WI38 (cell line): ENCODE data around the gene PBXIP1.

Experiments
- H3K4me3 ChIP-seq: 2 replicates; pipeline ENCODE4 v1.5.1; 2011; ENCODE audit warnings: low read depth, mild to moderate bottlenecking, control low read depth, low read length
- TF ChIP-seq, protein P1 (sequence below): IDR thresholded peaks from 2 replicates; pipeline ENCODE4 v1.5.1; 2012; ENCODE audit warnings: low read depth, mild to moderate bottlenecking, control low read depth, low read length

The PBXIP1 gene

DNA sequence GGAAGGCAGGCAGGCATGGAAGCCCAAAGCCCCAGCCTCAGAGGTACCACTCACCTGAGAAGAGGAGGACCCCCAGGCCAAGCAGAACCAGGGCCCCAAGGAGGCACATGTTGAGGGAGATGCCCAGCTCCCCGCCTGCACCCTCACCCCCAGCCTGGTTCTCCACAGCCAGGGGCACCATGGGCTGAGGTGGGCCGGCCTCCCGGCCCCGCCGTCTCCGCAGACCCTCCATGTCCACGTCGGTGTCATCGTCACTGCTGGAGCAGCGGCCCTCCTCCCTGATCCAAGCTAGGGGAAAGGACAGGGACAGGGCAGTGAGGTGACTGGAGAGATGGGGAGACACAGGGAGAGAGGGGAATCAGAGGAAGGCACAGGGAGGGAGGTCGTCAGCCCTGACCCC lies 7.8 kb downstream of the PBXIP1 start:
- TF ChIP-seq, protein P1, sequence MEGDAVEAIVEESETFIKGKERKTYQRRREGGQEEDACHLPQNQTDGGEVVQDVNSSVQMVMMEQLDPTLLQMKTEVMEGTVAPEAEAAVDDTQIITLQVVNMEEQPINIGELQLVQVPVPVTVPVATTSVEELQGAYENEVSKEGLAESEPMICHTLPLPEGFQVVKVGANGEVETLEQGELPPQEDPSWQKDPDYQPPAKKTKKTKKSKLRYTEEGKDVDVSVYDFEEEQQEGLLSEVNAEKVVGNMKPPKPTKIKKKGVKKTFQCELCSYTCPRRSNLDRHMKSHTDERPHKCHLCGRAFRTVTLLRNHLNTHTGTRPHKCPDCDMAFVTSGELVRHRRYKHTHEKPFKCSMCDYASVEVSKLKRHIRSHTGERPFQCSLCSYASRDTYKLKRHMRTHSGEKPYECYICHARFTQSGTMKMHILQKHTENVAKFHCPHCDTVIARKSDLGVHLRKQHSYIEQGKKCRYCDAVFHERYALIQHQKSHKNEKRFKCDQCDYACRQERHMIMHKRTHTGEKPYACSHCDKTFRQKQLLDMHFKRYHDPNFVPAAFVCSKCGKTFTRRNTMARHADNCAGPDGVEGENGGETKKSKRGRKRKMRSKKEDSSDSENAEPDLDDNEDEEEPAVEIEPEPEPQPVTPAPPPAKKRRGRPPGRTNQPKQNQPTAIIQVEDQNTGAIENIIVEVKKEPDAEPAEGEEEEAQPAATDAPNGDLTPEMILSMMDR: no peak
- no peak overlapping the region for H3K4me3 ChIP-seq

DNA sequence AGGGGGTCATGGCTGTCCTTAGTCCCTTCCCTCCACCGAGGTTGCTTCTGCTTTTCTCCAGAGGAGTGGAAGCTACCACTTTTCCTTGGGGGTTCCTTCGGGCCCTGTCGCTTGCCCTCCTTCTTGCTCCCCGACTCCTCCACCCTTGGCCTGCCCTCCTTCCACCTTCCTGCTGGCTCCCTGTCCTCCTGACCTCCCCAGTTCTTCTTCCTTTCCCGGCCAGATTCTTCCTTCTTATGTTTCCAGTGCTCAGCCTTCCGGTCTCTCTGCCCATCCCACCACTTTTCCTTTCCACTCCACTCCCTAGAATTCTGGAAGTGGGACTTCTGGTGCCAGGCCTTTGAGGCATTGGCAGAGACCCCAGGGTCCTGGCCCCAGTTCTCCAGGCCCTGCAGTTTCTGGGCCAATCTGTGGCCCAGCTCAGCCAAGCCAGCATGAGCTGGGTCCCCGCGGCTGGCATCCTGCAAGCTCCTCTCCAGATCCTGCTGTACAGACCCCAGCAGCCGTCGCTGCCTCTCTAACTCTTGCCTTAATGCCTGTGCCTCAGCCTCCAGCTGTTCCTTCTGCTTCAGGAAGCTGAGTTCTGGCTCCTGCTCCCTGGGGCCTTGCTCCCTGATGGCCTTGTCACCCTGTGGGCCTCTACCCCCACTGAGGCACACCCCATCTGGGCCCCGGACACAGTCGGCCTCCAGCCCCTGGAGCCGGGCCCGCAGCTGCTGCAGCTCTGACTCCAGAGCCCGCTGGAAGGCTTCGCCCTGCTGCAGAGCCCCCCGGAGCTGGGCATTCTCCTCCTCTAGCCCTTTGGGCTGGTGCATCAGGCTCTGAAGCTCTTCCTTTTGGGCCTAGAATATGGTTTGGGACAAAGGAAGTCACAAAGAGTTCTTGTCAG lies 9.7 kb downstream of the PBXIP1 start:
- TF ChIP-seq, protein P1: no peak
- H3K4me3 ChIP-seq: no peak overlapping the region

DNA sequence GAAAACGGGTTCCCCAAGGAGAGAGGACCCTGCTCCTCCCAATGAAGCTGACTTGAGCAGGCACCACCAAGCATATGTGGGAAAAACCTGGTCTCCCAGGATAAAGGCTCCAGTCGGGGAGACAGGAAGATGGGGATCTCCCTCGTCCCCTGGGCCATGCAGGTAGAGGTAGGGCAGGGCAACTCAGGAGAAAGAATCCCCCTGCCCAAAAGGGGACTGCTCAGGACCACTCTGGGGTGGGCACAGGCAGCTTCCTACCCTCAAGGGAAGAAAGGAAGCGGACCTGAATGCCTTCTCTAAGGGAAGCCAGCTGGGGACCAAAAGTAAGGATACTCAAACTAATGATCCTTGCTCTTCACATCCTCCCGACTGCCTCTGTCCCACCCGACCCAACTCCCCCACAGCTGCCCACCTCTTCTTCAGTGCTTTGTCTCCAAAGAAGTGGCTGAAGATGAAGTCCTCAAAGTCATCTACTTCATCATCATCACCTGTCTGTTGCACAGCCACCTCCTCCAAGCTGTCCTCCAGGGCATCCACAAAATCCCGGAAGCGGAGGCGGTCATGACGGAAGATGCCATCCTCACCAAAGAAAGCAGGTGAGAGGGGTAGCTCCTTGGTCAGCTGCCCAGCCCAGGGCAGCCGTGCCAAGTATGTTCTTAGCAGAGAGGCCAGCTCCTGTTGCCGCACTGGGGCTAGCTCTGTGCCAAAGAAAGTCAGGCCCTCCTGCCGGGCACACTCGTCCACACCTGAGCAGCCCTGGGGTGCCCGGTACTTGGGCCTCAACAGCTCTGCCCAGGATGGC lies 10.5 kb downstream of the PBXIP1 start:
- TF ChIP-seq, protein P1: no peak
- no peak overlapping the region for H3K4me3 ChIP-seq

DNA sequence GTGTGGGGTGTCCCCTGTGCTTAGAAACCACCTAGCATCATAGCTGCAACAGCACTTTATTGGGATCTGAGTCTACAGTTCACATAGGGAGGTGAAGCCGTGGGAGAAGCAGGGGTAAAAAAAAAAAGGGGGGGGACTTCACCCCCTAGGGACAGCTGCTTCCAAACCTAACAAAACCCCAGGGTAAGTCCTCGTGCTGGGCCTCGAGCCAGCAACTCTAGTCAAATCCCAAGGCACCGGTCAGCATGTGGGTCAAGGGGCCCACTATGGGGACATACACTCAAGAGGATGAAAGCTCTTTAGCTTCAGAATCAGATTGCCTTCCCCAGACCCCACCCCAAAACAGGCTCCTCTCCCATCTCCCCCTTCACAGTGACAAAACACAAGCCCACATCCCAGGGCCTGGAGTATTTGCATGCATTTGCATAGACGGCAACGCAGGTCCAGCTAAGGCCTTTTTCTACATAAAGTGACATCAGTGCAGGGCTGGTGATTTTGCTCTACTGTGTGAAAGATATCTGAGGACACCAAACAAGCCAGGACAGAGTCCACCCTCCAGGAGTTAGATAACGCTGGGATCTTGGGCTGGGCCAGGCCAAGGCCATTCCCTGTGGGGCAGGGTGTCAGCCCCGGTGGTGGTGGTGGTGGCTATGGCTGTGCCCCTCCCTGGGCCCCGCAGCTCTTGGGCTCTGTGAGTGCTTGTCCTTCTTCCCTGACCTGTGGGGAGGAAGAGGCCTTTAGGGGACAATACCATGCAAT lies 11.3 kb downstream of the PBXIP1 start:
- TF ChIP-seq, protein P1: no peak
- H3K4me3 ChIP-seq: no peak overlapping the region

DNA sequence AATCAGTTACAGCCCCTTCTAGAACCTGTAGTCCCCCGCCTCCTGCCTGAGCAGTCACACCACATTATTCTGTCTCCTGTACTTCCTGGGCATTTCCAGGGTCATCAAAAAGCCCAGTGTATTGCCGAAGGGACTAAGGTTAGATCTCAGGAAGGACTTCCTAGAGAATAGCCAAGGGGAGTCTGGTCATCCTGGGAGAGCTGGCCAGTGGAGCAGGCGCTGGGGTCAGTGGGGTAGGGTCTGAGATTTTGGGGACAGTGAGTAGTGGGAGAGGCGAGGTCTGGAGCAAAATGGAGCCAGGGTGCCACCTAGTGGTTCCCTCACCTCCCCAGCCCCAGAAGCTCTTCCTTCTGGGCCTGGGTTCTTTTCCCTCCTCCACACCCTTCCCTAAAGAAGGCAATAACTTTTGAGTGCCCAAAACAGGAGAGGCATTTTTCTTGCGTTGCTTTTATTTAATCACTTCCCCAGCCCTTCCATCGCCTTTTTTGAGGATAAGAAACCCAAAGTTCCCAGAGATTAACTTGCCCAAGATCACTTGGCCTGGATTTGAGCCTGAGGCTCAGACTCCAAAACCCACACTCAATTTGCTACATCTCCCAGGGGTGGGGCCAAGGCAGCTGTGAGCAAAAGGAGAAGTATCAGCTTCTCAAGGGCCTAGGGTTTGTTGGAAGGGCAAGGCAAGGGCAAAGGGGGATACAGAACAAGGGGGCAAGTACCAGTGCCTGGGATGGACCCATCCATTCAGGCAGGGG lies 12.1 kb downstream of the PBXIP1 start:
- H3K4me3 ChIP-seq: no peak overlapping the region
- TF ChIP-seq, protein P1: peak; percentile 79

DNA sequence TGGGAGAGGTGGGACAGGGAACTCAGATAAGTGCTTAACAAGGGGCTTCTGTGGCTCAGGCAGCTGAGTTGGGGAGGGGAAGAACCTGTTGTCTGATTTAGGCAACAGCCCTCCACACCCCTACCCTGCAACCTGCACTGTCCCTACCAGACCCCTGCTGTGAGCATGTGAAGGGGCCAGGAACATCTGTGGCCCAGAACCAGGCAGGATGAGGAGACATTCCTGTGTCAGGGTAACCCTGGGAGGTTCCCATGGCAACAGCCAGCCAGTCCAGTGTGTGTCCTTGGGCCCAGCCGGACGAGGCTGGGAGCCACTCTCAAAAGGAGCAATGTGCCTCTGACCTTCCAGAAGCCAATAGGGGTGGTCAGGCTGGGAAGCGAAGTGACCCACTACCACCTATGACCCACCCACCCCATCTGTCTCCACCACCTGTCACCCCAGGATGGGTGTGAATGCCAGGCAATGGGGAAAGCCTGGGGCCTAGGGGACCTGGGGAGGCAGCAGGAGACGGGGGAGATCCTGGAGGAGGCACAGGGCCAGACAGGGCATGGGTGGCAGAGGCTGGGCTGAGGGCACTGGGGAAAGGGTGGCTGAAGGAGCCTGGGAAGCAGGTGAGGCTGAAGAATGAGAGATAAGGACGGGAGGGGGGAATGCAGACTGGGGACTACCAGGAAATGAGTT lies 14.4 kb downstream of the PBXIP1 start:
- TF ChIP-seq, protein P1: no peak

More for the DNA sequence above, 14.4 kb downstream of the PBXIP1 start:
- no peak overlapping the region for H3K4me3 ChIP-seq
